Raji (cell line): ENCODE measurements around the gene ZFP82.

Experiments used
- POLR2A ChIP-seq: IDR thresholded peaks from 2 replicates; pipeline ENCODE4 v1.6.1; 2011; ENCODE audit warnings: low read depth, low read length, control low read depth; ENCODE audit not compliant: insufficient read depth

The ZFP82 gene

DNA sequence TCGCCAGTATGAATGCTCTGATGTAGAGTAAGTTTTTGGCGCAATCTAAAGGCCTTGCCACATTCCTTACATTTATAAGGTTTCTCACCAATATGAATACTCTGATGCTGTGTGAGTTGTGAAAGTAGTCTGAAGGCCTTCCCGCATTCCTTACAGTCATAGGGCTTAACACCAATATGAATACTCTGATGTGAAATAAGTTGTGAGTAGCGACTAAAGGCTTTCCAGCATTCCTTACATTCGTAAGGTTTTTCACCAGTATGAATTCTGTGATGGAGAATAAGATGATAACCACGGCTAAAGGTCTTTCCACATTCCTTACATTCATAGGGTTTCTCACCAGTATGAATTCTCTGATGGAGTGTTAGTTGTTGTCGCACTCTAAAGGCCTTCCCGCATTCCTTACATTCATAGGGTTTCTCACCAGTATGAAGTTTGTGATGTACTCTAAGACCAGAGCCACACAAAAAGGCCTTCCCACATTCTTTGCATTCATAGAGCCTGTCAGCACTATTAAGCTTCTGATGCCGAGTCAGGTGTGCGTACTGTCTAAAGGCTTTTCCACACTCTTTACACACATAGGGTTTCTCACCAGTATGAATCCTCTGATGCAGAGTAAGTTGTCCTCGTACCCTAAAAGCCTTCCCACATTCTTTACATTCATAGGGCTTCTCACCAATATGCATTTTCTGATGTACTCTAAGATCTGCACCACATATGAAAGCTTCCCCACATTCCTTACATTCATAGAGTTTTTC is 25.3 kb downstream of the ZFP82 start:
- TF ChIP-seq POLR2A: no peak

DNA sequence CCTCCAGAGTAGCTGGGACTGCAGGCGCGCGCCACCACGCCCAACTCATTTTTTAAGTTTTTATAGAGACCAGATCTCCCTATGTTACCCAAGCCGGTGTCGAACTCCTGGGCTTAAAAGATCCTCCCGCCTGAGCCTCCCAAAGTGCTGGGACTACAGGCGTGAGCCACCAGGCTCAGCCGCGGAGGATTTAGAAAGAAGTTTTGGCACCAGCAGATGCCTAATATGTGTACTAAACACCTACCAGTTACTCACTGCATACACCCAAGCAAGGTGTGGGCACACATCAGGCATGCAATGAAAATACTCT is 39.0 kb downstream of the ZFP82 start:
- no peak for TF ChIP-seq POLR2A

GRCh38 chr19:36378625-36379509 is 39.6 kb downstream of the ZFP82 start, which contains the start of gene ZFP14:
Gene ZFP14 (minus strand): TSS chr19:36379201. CDS start chr19:36367892, 11,309 bp downstream.
- peak; percentile 54; the same call in 1 of the 2 replicates for TF ChIP-seq POLR2A

DNA sequence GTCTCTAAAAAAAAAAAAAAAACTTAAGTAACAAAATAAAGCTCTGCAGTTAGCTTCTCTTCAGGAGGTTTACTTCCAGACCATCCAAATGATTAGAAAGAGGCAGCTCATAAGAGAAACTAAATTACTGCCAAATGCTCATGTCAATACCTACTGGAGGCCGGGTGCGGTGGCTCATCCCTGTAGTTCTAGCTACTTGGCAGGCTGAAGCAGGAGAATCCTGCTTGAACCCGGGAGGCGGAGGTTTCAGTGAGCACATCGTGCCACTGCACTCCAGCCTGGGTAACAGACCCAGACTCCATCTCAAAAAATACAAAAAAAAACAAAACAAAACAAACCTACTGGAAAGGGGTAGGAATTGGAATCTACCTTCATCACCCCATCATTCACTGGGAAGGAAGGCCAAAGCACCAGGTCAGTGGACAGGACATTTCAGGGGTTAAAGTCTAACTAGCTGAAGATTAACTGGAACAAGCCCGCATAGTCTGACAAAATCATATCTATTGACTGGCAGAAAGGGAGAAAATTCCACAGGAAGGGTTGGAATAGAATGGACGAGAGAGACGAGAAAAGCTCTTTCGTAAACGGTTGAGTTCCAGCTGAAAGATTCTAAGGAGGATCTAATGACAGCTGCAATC is 40.8 kb downstream of the ZFP82 start:
- TF ChIP-seq POLR2A: no peak

- no peak for TF ChIP-seq POLR2A
Measured at GRCh38 chr19:36373638-36374156, 44.7 kb downstream of the ZFP82 start.

- no peak for TF ChIP-seq POLR2A
Measured at GRCh38 chr19:36371886-36372285, 46.6 kb downstream of the ZFP82 start.

DNA sequence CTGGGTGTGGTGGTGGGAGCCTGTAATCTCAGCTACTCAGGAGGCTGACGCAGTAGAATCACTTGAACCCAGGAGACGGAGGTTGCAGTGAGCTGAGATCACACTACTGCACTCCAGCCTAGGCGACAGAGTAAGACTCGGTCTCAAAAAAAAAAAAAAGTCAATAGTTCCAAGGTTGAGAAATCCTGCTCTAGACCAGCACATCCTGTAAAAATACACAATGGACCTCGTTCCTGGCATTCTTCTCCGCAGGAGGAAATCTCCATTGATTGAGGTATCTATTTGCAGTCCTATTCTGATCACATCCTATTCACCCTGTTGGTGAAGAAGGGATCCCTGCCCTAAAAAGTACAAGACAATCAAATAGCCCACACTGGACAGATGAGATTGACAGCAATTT is 54.6 kb downstream of the ZFP82 start:
- TF ChIP-seq POLR2A: no peak
